Endodermal cell (in vitro differentiated cells): Measurements from ENCODE around the gene AVL9. TPM values are rescaled to one million over a fixed set of nuclear protein-coding genes. Genes with fewer than 3 reads are reported as not detected.

Source experiments
- DNase-seq: peaks from one replicate; pipeline ENCODE4 v3.0.0-alpha.2; 2017
- H3K27ac ChIP-seq: 2 replicates; pipeline ENCODE4 v1.5.1; 2013; ENCODE audit warnings: mild to moderate bottlenecking, low read depth, low read length, moderate library complexity
- H3K27me3 ChIP-seq: 2 replicates; pipeline ENCODE4 v1.6.1; 2013; ENCODE audit warnings: mild to moderate bottlenecking, low read length, moderate library complexity; ENCODE audit not compliant: insufficient read depth, control insufficient read depth, poor library complexity, severe bottlenecking
- H3K36me3 ChIP-seq: 2 replicates; pipeline ENCODE4 v1.7.0; 2013; ENCODE audit warnings: mild to moderate bottlenecking, low read length, moderate library complexity; ENCODE audit not compliant: control insufficient read depth, insufficient read depth
- H3K4me1 ChIP-seq: one replicate; pipeline ENCODE4 v1.7.0; 2013; ENCODE audit warnings: low read length; ENCODE audit not compliant: control insufficient read depth, insufficient read depth
- H3K4me3 ChIP-seq: 2 replicates; pipeline ENCODE4 v1.5.1; 2013; ENCODE audit warnings: mild to moderate bottlenecking, low read length, moderate library complexity
- H3K9ac ChIP-seq: 2 replicates; pipeline ENCODE4 v1.6.1; 2013; ENCODE audit warnings: mild to moderate bottlenecking, low read length, moderate library complexity; ENCODE audit not compliant: poor library complexity, severe bottlenecking; ENCODE audit errors: extremely low read depth
- H3K9me3 ChIP-seq: 2 replicates; pipeline ENCODE4 v1.6.1; 2013; ENCODE audit warnings: mild to moderate bottlenecking, low read length, moderate library complexity; ENCODE audit not compliant: control insufficient read depth
- H3K27ac Mint-ChIP-seq: 2 replicates; pipeline ENCODE4 v1.8.0; 2020; ENCODE audit warnings: mixed read lengths
- H3K27me3 Mint-ChIP-seq: 2 replicates; pipeline ENCODE4 v1.8.0; 2021; ENCODE audit warnings: mild to moderate bottlenecking, mixed read lengths; ENCODE audit not compliant: insufficient read depth
- H3K36me3 Mint-ChIP-seq: 2 replicates; pipeline ENCODE4 v1.8.0; 2020; ENCODE audit warnings: low read depth, mixed read lengths
- H3K4me1 Mint-ChIP-seq: 2 replicates; pipeline ENCODE4 v1.8.0; 2020; ENCODE audit warnings: mixed read lengths
- H3K4me3 Mint-ChIP-seq: 2 replicates; pipeline ENCODE4 v1.8.0; 2020; ENCODE audit warnings: mild to moderate bottlenecking, moderate library complexity, mixed read lengths
- H3K9me3 Mint-ChIP-seq: 2 replicates; pipeline ENCODE4 v1.8.0; 2020; ENCODE audit warnings: mild to moderate bottlenecking, mixed read lengths
- CTCF ChIP-seq: fragments of 200-600 bp; sonication (generic); conservative IDR thresholded peaks from 2 replicates; pipeline ENCODE4 v1.5.0; 2021; ENCODE audit warnings: antibody characterized with exemption, mild to moderate bottlenecking
- WGBS, 2 experiments: methylation state at CpG; one replicate each; pipeline versions ENCODE4 v1.1.5 to v1.1.7; 2013; ENCODE audit warnings: missing lambda C conversion rate in 2 of 2, mixed read lengths in 1 of 2; ENCODE audit not compliant: insufficient coverage in 1 of 2, insufficient read length in 1 of 2; 5-methylcytosine and 5-hydroxymethylcytosine counted together
- total RNA-seq, 2 donors: library from RNA; stranded (reverse); fragmentation: NEBNext Ultra II Directional in 1 of 2; extraction: Animal tissue kit (Norgen Biotek cat#: 25700) in 1 of 2; gene quantifications; 2 replicates in 1 of 2; 3 replicates in 1 of 2; pipeline ENCODE4 v1.2.1, GENCODE V29; 2021

The AVL9 gene
- total RNA-seq, 2 donors from 2014 or later = 44.0 to 54.5 TPM

- Mint-ChIP-seq H3K4me3 (no peak overlapping the region), H3K4me1 (peaks cover 14% of the 10 kb centered on the region), H3K9me3 (no peaks in the 10 kb centered on the region), H3K27me3 (no peaks in the 10 kb centered on the region), H3K27ac (no peak overlapping the region), H3K36me3 (peaks cover 11% of the 10 kb centered on the region)
- Histone ChIP-seq H3K4me3 (peak overlapping the region; percentile 41), H3K27me3 (no peaks in the 10 kb centered on the region), H3K27ac (no peak overlapping the region), H3K9ac (no peak overlapping the region), H3K36me3 (peaks cover 1% of the 10 kb centered on the region), H3K4me1 (no peaks in the 10 kb centered on the region), H3K9me3 (peaks cover 18% of the 10 kb centered on the region)
- 75 to 83% methylated on average over 1 to 4 of the region's 4 CpGs for WGBS, 2 experiments
- no peak for DNase-seq
- TF ChIP-seq CTCF = no peak
These were observed 39.9 kb downstream of the AVL9 start for GRCh38 chr7:32535162-32535702.

GRCh38 chr7:32536016-32536415 lies 40.7 kb downstream of the AVL9 start:
- TF ChIP-seq CTCF = no peak
- 86 to 92% methylated on average over 2 of the region's 2 CpGs for WGBS, 2 experiments
- Histone ChIP-seq H3K9ac (no peak overlapping the region), H3K4me3 (no peak overlapping the region), H3K27ac (no peak overlapping the region), H3K27me3 (no peaks in the 10 kb centered on the region), H3K4me1 (no peaks in the 10 kb centered on the region), H3K36me3 (peaks cover 4% of the 10 kb centered on the region), H3K9me3 (peaks cover 20% of the 10 kb centered on the region)
- Mint-ChIP-seq H3K27ac (peak overlapping the region; percentile 11), H3K27me3 (no peaks in the 10 kb centered on the region), H3K4me3 (no peak overlapping the region), H3K4me1 (peaks cover 14% of the 10 kb centered on the region), H3K36me3 (peaks cover 15% of the 10 kb centered on the region), H3K9me3 (no peaks in the 10 kb centered on the region)
- no peak for DNase-seq

DNA sequence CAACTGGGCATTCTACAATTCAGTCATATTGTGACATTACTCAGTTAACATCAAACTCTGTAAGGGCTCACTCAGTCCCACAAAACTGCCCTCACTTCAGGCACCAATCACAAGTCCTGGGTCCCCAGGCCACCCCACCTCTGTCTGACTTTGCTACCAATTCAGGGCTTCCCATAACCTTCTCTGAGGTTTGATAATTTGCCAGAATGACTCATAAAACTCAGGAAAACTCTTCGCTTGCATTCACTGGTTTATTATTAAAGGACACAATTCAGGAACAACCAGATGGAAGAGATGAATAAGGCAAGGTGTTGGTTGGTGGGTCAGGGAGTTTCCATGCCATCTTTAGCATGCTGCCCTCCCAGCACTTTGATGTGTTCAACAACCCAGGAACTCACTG lies 41.3 kb downstream of the AVL9 start:
- 47 to 80% methylated on average over 1 of the region's 1 CpG for WGBS, 2 experiments
- Histone ChIP-seq H3K27me3 (no peaks in the 10 kb centered on the region), H3K27ac (no peak overlapping the region), H3K9me3 (peaks cover 14% of the 10 kb centered on the region), H3K36me3 (peaks cover 4% of the 10 kb centered on the region), H3K9ac (no peak overlapping the region), H3K4me1 (no peaks in the 10 kb centered on the region), H3K4me3 (no peak overlapping the region)
- no peak for DNase-seq
- Mint-ChIP-seq H3K9me3 (no peaks in the 10 kb centered on the region), H3K4me3 (no peak overlapping the region), H3K27ac (no peak overlapping the region), H3K4me1 (peaks cover 14% of the 10 kb centered on the region), H3K36me3 (peaks cover 15% of the 10 kb centered on the region), H3K27me3 (no peaks in the 10 kb centered on the region)
- TF ChIP-seq CTCF = no peak
